SU-DHL-6 (cell line): ENCODE measurements around the gene PLK5.
"Not testable (repeated sequence)": the region's sequence is repeated elsewhere in the genome, so short reads cannot be mapped to it uniquely, and the experiment has no call there.

Experiments
- H2AFZ ChIP-seq: fragments of 200-600 bp; sonication (generic); 2 replicates; pipeline ENCODE4 v1.6.1; 2014; ENCODE audit warnings: low read depth, mild to moderate bottlenecking, moderate library complexity, mixed read lengths, antibody characterized with exemption, low read length; ENCODE audit not compliant: severe bottlenecking
- H3F3A ChIP-seq: fragments of 200-600 bp; shearing (Covaris generic); 2 replicates; pipeline ENCODE4 v1.6.0; 2016; ENCODE audit warnings: antibody characterized with exemption, mild to moderate bottlenecking; ENCODE audit not compliant: insufficient read depth
- H3K27ac ChIP-seq: fragments of 200-600 bp; sonication (generic); 2 replicates; pipeline ENCODE4 v1.5.1; 2016; ENCODE audit warnings: low read depth, mild to moderate bottlenecking, low read length, moderate library complexity, mixed read lengths
- H3K27me3 ChIP-seq: fragments of 200-600 bp; sonication (generic), shearing (Covaris generic); 2 replicates; pipeline ENCODE4 v1.6.0; 2014; ENCODE audit warnings: mild to moderate bottlenecking, low read length
- H3K36me3 ChIP-seq: fragments of 200-600 bp; sonication (generic); 2 replicates; pipeline ENCODE4 v1.6.1; 2014; ENCODE audit warnings: mild to moderate bottlenecking, low read length, mixed read lengths
- H3K4me2 ChIP-seq: fragments of 300-600, 200-600 bp; shearing (Covaris generic), sonication (generic); 2 replicates; pipeline ENCODE4 v1.6.0; 2014; ENCODE audit warnings: low read length, low read depth, mild to moderate bottlenecking; ENCODE audit not compliant: poor library complexity, severe bottlenecking
- H3K4me3 ChIP-seq: fragments of 200-600 bp; sonication (generic); 2 replicates; pipeline ENCODE4 v1.5.1; 2014; ENCODE audit warnings: antibody characterized with exemption, low read length, mild to moderate bottlenecking, mixed read lengths; ENCODE audit not compliant: insufficient read depth, poor library complexity, severe bottlenecking
- H3K79me2 ChIP-seq: fragments of 200-600 bp; sonication (generic); 2 replicates; pipeline ENCODE4 v1.6.1; 2014; ENCODE audit warnings: mild to moderate bottlenecking, low read length, moderate library complexity; ENCODE audit not compliant: insufficient read depth
- H3K9ac ChIP-seq: fragments of 200-600 bp; sonication (generic); 2 replicates; pipeline ENCODE4 v1.7.0; 2014; ENCODE audit warnings: mild to moderate bottlenecking, low read length
- H3K9me2 ChIP-seq: fragments of 200-600 bp; sonication (generic); replicated peaks from 2 replicates; pipeline ENCODE4 v1.6.1; 2014; ENCODE audit warnings: low read length; ENCODE audit not compliant: insufficient read depth
- H3K9me3 ChIP-seq: fragments of 200-600 bp; sonication (generic); 2 replicates; pipeline ENCODE4 v1.6.1; 2014; ENCODE audit warnings: low read length, mixed read lengths; ENCODE audit not compliant: insufficient read depth
- H4K20me1 ChIP-seq: fragments of 200-600 bp; sonication (generic); 2 replicates; pipeline ENCODE4 v1.6.1; 2014; ENCODE audit warnings: low read depth, mild to moderate bottlenecking, antibody characterized with exemption, low read length, moderate library complexity, mixed read lengths
- EZH2phosphoT487 ChIP-seq: fragments of 200-600 bp; sonication (generic), shearing (Covaris generic); conservative IDR thresholded peaks from 2 replicates; pipeline ENCODE4 v1.6.1; 2018; ENCODE audit warnings: mild to moderate bottlenecking, antibody characterized with exemption, low read length, moderate library complexity, mixed read lengths
- TF ChIP-seq, protein P1 (sequence below): fragments of 200-600 bp; sonication (generic); IDR thresholded peaks from one replicate; pipeline ENCODE4 v1.5.1; 2017; ENCODE audit warnings: antibody characterized with exemption, mild to moderate bottlenecking, low read length, moderate library complexity; ENCODE audit not compliant: insufficient read depth, poor library complexity, severe bottlenecking

The PLK5 gene

DNA sequence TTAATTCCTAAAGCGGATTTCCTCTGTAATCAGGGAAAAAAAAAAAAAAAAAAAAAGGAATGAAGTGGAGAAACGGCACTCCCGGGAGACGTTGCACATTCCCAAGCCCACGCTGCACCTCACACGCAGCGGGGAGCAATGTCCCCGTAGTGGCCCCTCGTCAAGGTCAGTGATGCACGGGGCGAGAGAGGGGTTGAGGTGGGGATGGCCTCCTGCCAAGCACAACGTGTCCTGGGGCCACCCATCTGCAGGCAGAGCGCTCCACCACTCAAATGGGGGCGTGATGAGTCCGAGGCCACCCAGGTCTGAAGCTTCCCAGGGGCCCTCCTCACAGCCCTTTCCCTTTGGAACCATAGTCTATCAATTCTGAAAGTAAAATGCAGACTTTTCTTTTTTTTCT lies 15.1 kb downstream of the PLK5 start:
- Histone ChIP-seq H3K27ac (no peak overlapping the region), H3K4me3 (no peak overlapping the region), H3K9ac (no peak overlapping the region), H4K20me1 (no peaks in the 10 kb centered on the region), H3K79me2 (no peaks in the 10 kb centered on the region), H3K9me2 (no peaks in the 10 kb centered on the region), H3F3A (0 out of 2 replicates have a peak, but pooled peaks cover 3% of the 10 kb centered on the region), H3K36me3 (no peaks in the 10 kb centered on the region), H2AFZ (no peak overlapping the region), H3K27me3 (no peaks in the 10 kb centered on the region), H3K4me2 (no peak overlapping the region), H3K9me3 (no peaks in the 10 kb centered on the region)
- TF ChIP-seq, protein P1, sequence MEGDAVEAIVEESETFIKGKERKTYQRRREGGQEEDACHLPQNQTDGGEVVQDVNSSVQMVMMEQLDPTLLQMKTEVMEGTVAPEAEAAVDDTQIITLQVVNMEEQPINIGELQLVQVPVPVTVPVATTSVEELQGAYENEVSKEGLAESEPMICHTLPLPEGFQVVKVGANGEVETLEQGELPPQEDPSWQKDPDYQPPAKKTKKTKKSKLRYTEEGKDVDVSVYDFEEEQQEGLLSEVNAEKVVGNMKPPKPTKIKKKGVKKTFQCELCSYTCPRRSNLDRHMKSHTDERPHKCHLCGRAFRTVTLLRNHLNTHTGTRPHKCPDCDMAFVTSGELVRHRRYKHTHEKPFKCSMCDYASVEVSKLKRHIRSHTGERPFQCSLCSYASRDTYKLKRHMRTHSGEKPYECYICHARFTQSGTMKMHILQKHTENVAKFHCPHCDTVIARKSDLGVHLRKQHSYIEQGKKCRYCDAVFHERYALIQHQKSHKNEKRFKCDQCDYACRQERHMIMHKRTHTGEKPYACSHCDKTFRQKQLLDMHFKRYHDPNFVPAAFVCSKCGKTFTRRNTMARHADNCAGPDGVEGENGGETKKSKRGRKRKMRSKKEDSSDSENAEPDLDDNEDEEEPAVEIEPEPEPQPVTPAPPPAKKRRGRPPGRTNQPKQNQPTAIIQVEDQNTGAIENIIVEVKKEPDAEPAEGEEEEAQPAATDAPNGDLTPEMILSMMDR, result no peak
- TF ChIP-seq EZH2phosphoT487, result no peak

DNA sequence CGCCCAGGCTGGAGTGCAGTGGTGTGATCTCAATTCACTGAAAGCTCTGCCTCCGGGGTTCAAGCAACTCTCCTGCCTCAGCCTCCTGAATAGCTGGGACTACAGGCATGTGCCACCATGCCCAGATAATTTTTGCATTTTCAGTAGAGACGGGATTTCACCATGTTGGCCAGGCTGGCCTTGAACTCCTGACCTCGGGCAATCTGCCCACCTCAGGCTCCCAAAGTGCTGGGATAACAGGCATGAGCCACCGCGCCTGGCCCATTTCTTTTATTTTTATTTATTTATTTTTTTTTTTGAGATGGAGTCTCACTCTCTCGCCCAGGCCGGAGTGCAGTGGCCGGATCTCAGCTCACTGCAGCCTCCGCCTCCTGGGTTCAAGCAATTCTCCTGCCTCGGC lies 15.9 kb downstream of the PLK5 start:
- not testable (repeated sequence) for H2AFZ ChIP-seq, H3K36me3 ChIP-seq, H3K79me2 ChIP-seq, H3K4me2 ChIP-seq, H4K20me1 ChIP-seq, H3K9me2 ChIP-seq, H3K27me3 ChIP-seq, H3K9ac ChIP-seq, H3K27ac ChIP-seq, H3F3A ChIP-seq, H3K9me3 ChIP-seq, H3K4me3 ChIP-seq

DNA sequence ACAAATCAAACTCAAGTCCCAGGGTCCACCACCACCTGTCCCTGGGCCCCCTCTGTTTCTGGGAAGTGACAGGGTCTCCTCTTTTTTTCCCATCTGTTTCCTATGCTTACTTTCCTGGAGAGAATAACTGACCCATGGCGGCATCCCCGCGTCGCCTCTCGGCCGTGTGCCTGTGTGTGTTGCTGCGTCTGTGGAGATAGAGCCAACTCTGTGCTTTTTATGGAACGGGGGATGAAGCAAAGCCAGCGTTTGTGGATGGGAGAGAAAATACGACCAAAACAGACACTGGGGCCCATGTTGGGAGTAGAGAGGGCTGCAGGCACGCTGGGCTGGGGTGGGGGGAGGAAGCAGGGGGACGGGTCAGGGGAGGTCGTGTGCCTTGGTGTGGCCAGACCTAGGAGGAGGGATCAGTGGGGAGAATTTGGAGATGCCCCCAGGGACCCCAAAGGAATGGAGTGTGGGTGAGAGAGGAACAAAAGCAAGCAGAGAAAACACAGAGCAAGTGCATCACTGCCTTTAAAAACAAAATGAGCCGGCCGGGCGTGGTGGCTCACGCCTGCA lies 16.6 kb downstream of the PLK5 start:
- Histone ChIP-seq H3K4me3 (no peak overlapping the region), H3K4me2 (no peak overlapping the region), H3K27ac (no peak overlapping the region), H3K36me3 (no peaks in the 10 kb centered on the region), H4K20me1 (no peaks in the 10 kb centered on the region), H3K27me3 (no peaks in the 10 kb centered on the region), H3K9me3 (no peaks in the 10 kb centered on the region), H3K9ac (no peak overlapping the region), H2AFZ (no peak overlapping the region), H3K79me2 (no peaks in the 10 kb centered on the region), H3K9me2 (no peaks in the 10 kb centered on the region), H3F3A (0 out of 2 replicates have a peak, but pooled peaks cover 3% of the 10 kb centered on the region)
- TF ChIP-seq EZH2phosphoT487, result no peak
- TF ChIP-seq, protein P1, result no peak

DNA sequence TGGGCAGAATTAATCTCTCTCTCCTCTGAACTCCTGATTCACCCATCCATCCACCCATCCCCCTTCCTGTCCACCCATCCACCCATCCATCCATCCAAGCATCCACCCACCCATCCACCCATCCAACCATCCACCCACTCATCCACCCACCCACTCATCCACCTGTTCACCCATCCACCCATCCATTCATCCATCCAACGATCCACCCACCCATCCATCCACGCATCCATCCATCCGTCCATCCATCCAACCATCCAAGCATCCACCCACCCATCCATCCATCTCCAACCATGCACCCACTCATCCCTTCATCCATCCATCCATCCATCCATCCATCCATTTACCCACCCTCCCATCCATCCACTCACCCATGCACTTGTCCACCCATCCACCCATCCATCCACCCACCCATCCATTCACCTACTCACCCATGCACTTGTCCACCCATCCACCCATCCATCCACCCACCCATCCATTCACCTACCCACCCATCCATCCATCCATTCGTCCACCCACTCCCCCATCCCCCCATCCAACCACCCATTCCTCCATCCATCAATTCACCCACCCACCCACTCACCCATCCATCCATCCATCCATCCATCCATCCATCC lies 25.6 kb downstream of the PLK5 start:
- no peaks in the 10 kb centered on the region for H4K20me1 ChIP-seq
- H3K9ac ChIP-seq, result no peak overlapping the region
- H3K9me2 ChIP-seq, result no peaks in the 10 kb centered on the region
- H3K27ac ChIP-seq, result no peak overlapping the region
- no peaks in the 10 kb centered on the region for H3F3A ChIP-seq
- H3K36me3 ChIP-seq, result no peaks in the 10 kb centered on the region
- H3K27me3 ChIP-seq, result no peaks in the 10 kb centered on the region
- no peak overlapping the region for H3K4me3 ChIP-seq
- TF ChIP-seq, protein P1, result no peak
- no peak for TF ChIP-seq EZH2phosphoT487
- H3K4me2 ChIP-seq, result no peak overlapping the region
- no peaks in the 10 kb centered on the region for H3K9me3 ChIP-seq
- H3K79me2 ChIP-seq, result no peaks in the 10 kb centered on the region
- H2AFZ ChIP-seq, result no peak overlapping the region
